HEK293 (cell line): Measurements from ENCODE around the gene MARCHF3.

Experiments used
- CTCF ChIA-PET: fragments of 350-600 bp; formaldehyde crosslinking; extraction: SDS; loops from one replicate; lab custom pipeline; 2021; ENCODE audit warnings: antibody characterized with exemption; lab: Yijun Ruan, JAX
- POLR2A ChIA-PET: fragments of 300-600 bp; formaldehyde crosslinking; extraction: SDS; loops from one replicate; lab custom pipeline; 2020; ENCODE audit warnings: antibody characterized with exemption, inconsistent platforms; lab: Yijun Ruan, JAX
- H3K27ac ChIP-seq: fragments of 200-500 bp; sonication (Bioruptor generic); 2 replicates; pipeline ENCODE4 v1.5.1; 2014; ENCODE audit warnings: low read depth, low read length, control low read depth, inconsistent platforms; ENCODE audit errors: extremely low read depth
- H3K36me3 ChIP-seq, 2 experiments: fragments of 200-500 bp in 1 of 2; sonication (Bioruptor generic) in 1 of 2; 1 replicate in 1 of 2; 2 replicates in 1 of 2; pipeline ENCODE4 v1.5.1; 2014 to 2017; ENCODE audit warnings: inconsistent platforms in 2 of 2, low read length in 2 of 2; ENCODE audit not compliant: control insufficient read depth in 2 of 2, insufficient read depth in 1 of 2
- H3K4me1 ChIP-seq: fragments of 200-500 bp; sonication (Bioruptor generic); 2 replicates; pipeline ENCODE4 v1.5.1; 2014; ENCODE audit warnings: mild to moderate bottlenecking, low read length, inconsistent platforms; ENCODE audit not compliant: control insufficient read depth, insufficient read depth
- H3K4me3 ChIP-seq: 2 replicates; pipeline ENCODE4 v1.5.1; 2011; ENCODE audit warnings: low read depth, mild to moderate bottlenecking, control low read depth, low read length, moderate library complexity
- H3K9me3 ChIP-seq: fragments of 200-500 bp; sonication (Bioruptor generic); 2 replicates; pipeline ENCODE4 v1.5.1; 2014; ENCODE audit warnings: low read depth, low read length, inconsistent platforms; ENCODE audit not compliant: control insufficient read depth, insufficient read depth
- ATF2 ChIP-seq: fragments of 450-650 bp; formaldehyde crosslinking; IDR thresholded peaks from 2 replicates; pipeline ENCODE4 v1.5.1; 2016; ENCODE audit warnings: missing biosample characterization, missing genetic modification characterization, low read depth
- FEZF1 ChIP-seq: fragments of 450-650 bp; formaldehyde crosslinking; IDR thresholded peaks from 2 replicates; pipeline ENCODE4 v1.5.1; 2016; ENCODE audit warnings: missing biosample characterization, missing genetic modification characterization
- PATZ1 ChIP-seq: fragments of 450-650 bp; formaldehyde crosslinking; IDR thresholded peaks from 2 replicates; pipeline ENCODE4 v1.5.1; 2016; ENCODE audit warnings: missing biosample characterization, missing genetic modification characterization
- SCRT2 ChIP-seq: fragments of 450-650 bp; formaldehyde crosslinking; IDR thresholded peaks from 2 replicates; pipeline ENCODE4 v1.5.1; 2016; ENCODE audit warnings: missing biosample characterization, missing genetic modification characterization
- ZBTB20 ChIP-seq: fragments of 450-650 bp; formaldehyde crosslinking; IDR thresholded peaks from 2 replicates; pipeline ENCODE4 v1.5.1; 2016; ENCODE audit warnings: missing biosample characterization, missing genetic modification characterization
- ZBTB21 ChIP-seq: fragments of 450-650 bp; formaldehyde crosslinking; IDR thresholded peaks from 2 replicates; pipeline ENCODE4 v1.5.1; 2017; ENCODE audit warnings: missing biosample characterization, missing genetic modification characterization
- ZBTB44 ChIP-seq: fragments of 450-650 bp; IDR thresholded peaks from 2 replicates; pipeline ENCODE4 v1.5.1; 2018; ENCODE audit warnings: missing biosample characterization, mild to moderate bottlenecking, missing genetic modification characterization
- ZBTB7A ChIP-seq: fragments of 450-650 bp; formaldehyde crosslinking; IDR thresholded peaks from 2 replicates; pipeline ENCODE4 v1.5.1; 2016; ENCODE audit warnings: low read depth, missing biosample characterization, missing genetic modification characterization
- ZBTB8A ChIP-seq: fragments of 450-650 bp; formaldehyde crosslinking; IDR thresholded peaks from 2 replicates; pipeline ENCODE4 v1.5.1; 2016; ENCODE audit warnings: missing biosample characterization, missing genetic modification characterization
- ZNF133 ChIP-seq: fragments of 450-650 bp; formaldehyde crosslinking; IDR thresholded peaks from 2 replicates; pipeline ENCODE4 v1.5.1; 2016; ENCODE audit warnings: missing biosample characterization, missing genetic modification characterization
- ZNF138 ChIP-seq: fragments of 450-650 bp; formaldehyde crosslinking; IDR thresholded peaks from 2 replicates; pipeline ENCODE4 v1.5.1; 2016; ENCODE audit warnings: missing biosample characterization, missing genetic modification characterization, borderline replicate concordance
- ZNF140 ChIP-seq: fragments of 450-650 bp; formaldehyde crosslinking; IDR thresholded peaks from 2 replicates; pipeline ENCODE4 v1.5.1; 2016; ENCODE audit warnings: missing biosample characterization, missing genetic modification characterization
- ZNF214 ChIP-seq: fragments of 450-650 bp; formaldehyde crosslinking; IDR thresholded peaks from 2 replicates; pipeline ENCODE4 v1.5.1; 2017; ENCODE audit warnings: missing biosample characterization, mild to moderate bottlenecking, missing genetic modification characterization, borderline replicate concordance
- ZNF223 ChIP-seq: fragments of 450-650 bp; formaldehyde crosslinking; IDR thresholded peaks from 2 replicates; pipeline ENCODE4 v1.5.1; 2016; ENCODE audit warnings: missing biosample characterization, missing genetic modification characterization
- ZNF23 ChIP-seq: fragments of 450-650 bp; formaldehyde crosslinking; IDR thresholded peaks from 2 replicates; pipeline ENCODE4 v1.5.1; 2016; ENCODE audit warnings: missing biosample characterization, missing genetic modification characterization, borderline replicate concordance
- ZNF24 ChIP-seq: fragments of 450-650 bp; formaldehyde crosslinking; IDR thresholded peaks from 2 replicates; pipeline ENCODE4 v1.5.1; 2016; ENCODE audit warnings: missing biosample characterization, missing genetic modification characterization
- ZNF274 ChIP-seq, 2 experiments: fragments of 200-500 bp in 1 of 2; fragments of 450-650 bp in 1 of 2; sonication (Bioruptor generic) in 1 of 2; formaldehyde crosslinking in 1 of 2; IDR thresholded peaks; 2 replicates each; pipeline versions ENCODE4 v1.5.1 to v1.6.1; 2014 to 2016; ENCODE audit warnings: borderline replicate concordance in 1 of 2, inconsistent platforms in 1 of 2, low read length in 1 of 2, missing biosample characterization in 1 of 2, missing genetic modification characterization in 1 of 2
- ZNF398 ChIP-seq: fragments of 450-650 bp; formaldehyde crosslinking; IDR thresholded peaks from 2 replicates; pipeline ENCODE4 v1.5.1; 2017; ENCODE audit warnings: missing biosample characterization, missing genetic modification characterization
- ZNF423 ChIP-seq: fragments of 450-650 bp; formaldehyde crosslinking; IDR thresholded peaks from 2 replicates; pipeline ENCODE4 v1.5.1; 2016; ENCODE audit warnings: missing biosample characterization, missing genetic modification characterization
- ZNF600 ChIP-seq: fragments of 450-650 bp; formaldehyde crosslinking; IDR thresholded peaks from 2 replicates; pipeline ENCODE4 v1.5.1; 2016; ENCODE audit warnings: missing biosample characterization, missing genetic modification characterization
- ZNF629 ChIP-seq: fragments of 450-650 bp; formaldehyde crosslinking; IDR thresholded peaks from 2 replicates; pipeline ENCODE4 v1.5.1; 2017; ENCODE audit warnings: missing biosample characterization, missing genetic modification characterization
- ZNF639 ChIP-seq: fragments of 450-650 bp; formaldehyde crosslinking; IDR thresholded peaks from 2 replicates; pipeline ENCODE4 v1.5.1; 2016; ENCODE audit warnings: missing biosample characterization, missing genetic modification characterization
- ZNF660 ChIP-seq: fragments of 450-650 bp; IDR thresholded peaks from 2 replicates; pipeline ENCODE4 v1.5.1; 2018; ENCODE audit warnings: missing biosample characterization, mild to moderate bottlenecking, missing genetic modification characterization
- ZNF707 ChIP-seq: fragments of 450-650 bp; formaldehyde crosslinking; IDR thresholded peaks from 2 replicates; pipeline ENCODE4 v1.5.1; 2016; ENCODE audit warnings: missing biosample characterization, missing genetic modification characterization
- ZNF76 ChIP-seq: fragments of 450-650 bp; formaldehyde crosslinking; IDR thresholded peaks from 2 replicates; pipeline ENCODE4; 2016; ENCODE audit warnings: low read depth, missing biosample characterization, missing genetic modification characterization, borderline replicate concordance
- ZNF843 ChIP-seq: fragments of 450-650 bp; formaldehyde crosslinking; IDR thresholded peaks from 2 replicates; pipeline ENCODE4 v1.5.1; 2016; ENCODE audit warnings: missing biosample characterization, missing genetic modification characterization
- ZSCAN5A ChIP-seq: fragments of 450-650 bp; formaldehyde crosslinking; IDR thresholded peaks from 2 replicates; pipeline ENCODE4 v1.5.1; 2016; ENCODE audit warnings: missing biosample characterization, missing genetic modification characterization

The MARCHF3 gene

GRCh38 chr5:127068493-127069214, 38.3 kb upstream of the MARCHF3 start (continued):
- TF ChIP-seq ZNF398 (tag by site-specific recombination) (peak; percentile 47; the same call in 1 of the 2 replicates), ZNF639 (tag by site-specific recombination) (no peak), ZNF660 (tag by site-specific recombination) (peak; percentile 80; the same call in 1 of the 2 replicates), ZBTB44 (tag by site-specific recombination) (peak; percentile 21; the same call in 1 of the 2 replicates), ZNF423 (no peak), ZNF133 (tag by site-specific recombination) (no peak), ZBTB7A (tag by site-specific recombination) (no peak), FEZF1 (tag by site-specific recombination) (no peak), ZBTB20 (tag by site-specific recombination) (peak; percentile 86; the same call in 1 of the 2 replicates), ZNF24 (tag by site-specific recombination) (peak; percentile 42; the same call in 1 of the 2 replicates), ZNF600 (tag by site-specific recombination) (0 out of 2 replicates have a peak, but pooled peaks have one; percentile 24), ZNF629 (tag by site-specific recombination) (peak; percentile 60), ATF2 (tag by site-specific recombination) (peak; percentile 52), SCRT2 (tag by site-specific recombination) (peak; percentile 55; the same call in 1 of the 2 replicates), ZBTB21 (tag by site-specific recombination) (peak; percentile 54), ZNF23 (tag by site-specific recombination) (no peak)

GRCh38 chr5:127066721-127067120, 36.4 kb upstream of the MARCHF3 start:
- ChIA-PET CTCF (no interaction called here), POLR2A (no interaction called here)
- Histone ChIP-seq H3K27ac (no peak overlapping the region), H3K9me3 (no peaks in the 10 kb centered on the region), H3K4me3 (no peak overlapping the region), H3K4me1 (peaks cover 6% of the 10 kb centered on the region; the same call in 1 of the 2 replicates), H3K36me3 (peaks cover 0 to 24% of the 10 kb centered on the region in 2 experiments; a peak in 1 of 3 replicates)
- TF ChIP-seq ZSCAN5A (tag by site-specific recombination): no peak
- no peak for TF ChIP-seq ZNF140 (tag by site-specific recombination)
- no peak for TF ChIP-seq ZNF138 (tag by site-specific recombination)
- TF ChIP-seq ZNF843 (tag by site-specific recombination): no peak
- TF ChIP-seq ZNF707 (tag by site-specific recombination): no peak
- no peak for TF ChIP-seq ZNF214 (tag by site-specific recombination)
- no peak for TF ChIP-seq ZNF274 (IDR thresholded peaks at IDR 0.05; ENCODE audit: low read length)
- TF ChIP-seq ZNF274 (tag by site-specific recombination; IDR thresholded peaks at IDR 0.05; ENCODE audit: borderline replicate concordance): no peak
- TF ChIP-seq ZNF223 (tag by site-specific recombination): no peak
- TF ChIP-seq ZBTB8A: no peak
- TF ChIP-seq PATZ1: no peak
- no peak for TF ChIP-seq ZNF76 (tag by site-specific recombination)
